Transverse colon (tissue), 4 donors: Measurements from ENCODE around the gene OR4K2. TPM values are rescaled to one million over a fixed set of nuclear protein-coding genes. Genes with fewer than 3 reads are reported as not detected.

Experiments used
- DNase-seq: peaks from one replicate; pipeline ENCODE4 v3.0.0-alpha.2; 2019
- H3K27ac ChIP-seq, 4 donors: fragments of 200-600 bp; sonication (generic); 2 replicates each; pipeline ENCODE4 v1.5.1; 2016 to 2018; ENCODE audit warnings: inconsistent platforms in 4 of 4
- H3K27me3 ChIP-seq: fragments of 200-600 bp; sonication (generic); 2 replicates; pipeline ENCODE4 v1.5.1; 2017; ENCODE audit warnings: inconsistent platforms
- H3K36me3 ChIP-seq, 4 donors: fragments of 200-600 bp; sonication (generic); 2 replicates each; pipeline ENCODE4 v1.5.1; 2017 to 2019; ENCODE audit warnings: inconsistent platforms in 4 of 4
- H3K4me1 ChIP-seq, 4 donors: fragments of 200-600 bp; sonication (generic); 2 replicates each; pipeline ENCODE4 v1.5.1; 2017 to 2020; ENCODE audit warnings: inconsistent platforms in 4 of 4
- H3K4me3 ChIP-seq, 4 donors: fragments of 200-600 bp; sonication (generic); 1 replicate in 1 of 4; 2 replicates in 3 of 4; pipeline versions ENCODE4 v1.5.1 to v1.6.1; 2017 to 2019; ENCODE audit warnings: inconsistent platforms in 4 of 4
- H3K9me3 ChIP-seq, 2 donors: fragments of 200-600 bp; sonication (generic); 2 replicates each; pipeline ENCODE4 v1.5.1; 2017 to 2019; ENCODE audit warnings: inconsistent platforms in 2 of 2
- EP300 ChIP-seq: sonication (generic); formaldehyde crosslinking; IDR thresholded peaks from one replicate; pipeline ENCODE4 v1.6.1; 2017; ENCODE audit warnings: antibody characterized with exemption, low read depth
- POLR2A ChIP-seq: fragments of 450-650 bp; IDR thresholded peaks from one replicate; pipeline ENCODE4 v1.6.1; 2016; ENCODE audit warnings: antibody characterized with exemption, mild to moderate bottlenecking, moderate library complexity
- POLR2AphosphoS5 ChIP-seq, 3 donors: sonication (generic); formaldehyde crosslinking; IDR thresholded peaks; one replicate each; pipeline ENCODE4 v1.6.1; 2016; ENCODE audit warnings: antibody characterized with exemption in 3 of 3
- WGBS, 2 donors: methylation state at CpG; one replicate each; pipeline ENCODE4 v1.1.5; 2018; ENCODE audit warnings: low coverage in 1 of 2; 5-methylcytosine and 5-hydroxymethylcytosine counted together
- in situ Hi-C, 4 donors: fragments of 200-750 bp; cut with MboI; loops; one replicate each; pipeline versions ENCODE4 v1.15.0 to v1.15.1; 2017; ENCODE audit warnings: low sequenced_read_pairs in 3 of 4, low pct_ligation_motif_present in 1 of 4, low pct_unique_long_range_greater_than_20kb in 1 of 4
- intact Hi-C: fragments of 100-400 bp; cut with DNase I; formaldehyde crosslinking; loops from one replicate; pipeline ENCODE4 v1.15.1; 2023; ENCODE audit warnings: low total_unique reads
- total RNA-seq, 4 donors: library from RNA; depleted of rRNA; stranded (reverse); fragments of >200 nt; gene quantifications; one replicate each; pipeline ENCODE4 v1.1.0, GENCODE V29; 2016
- TF ChIP-seq, protein P1 (sequence below), 5 experiments: fragments of 200-600 bp in 3 of 5; fragments of 450-650 bp in 2 of 5; sonication (generic) in 3 of 5; IDR thresholded peaks; 1 replicate in 2 of 5; 2 replicates in 3 of 5; pipeline ENCODE4 v1.5.1; 2016 to 2017; ENCODE audit warnings: antibody characterized with exemption in 5 of 5, inconsistent platforms in 3 of 5, mild to moderate bottlenecking in 2 of 5, moderate library complexity in 1 of 5

Gene OR4K2
- total RNA-seq, 4 donors from 2014 or later, result not detected

GRCh38 chr14:19900999-19901398 lies 26.1 kb downstream of the OR4K2 start:
- in situ Hi-C loops (no loop called here), intact Hi-C loops (no loop called here)
- no peak overlapping the region for H3K4me3 ChIP-seq
- DNase-seq, result no peak
- H3K27me3 ChIP-seq, result no peaks in the 10 kb centered on the region
- peaks cover 8 to 43% of the 10 kb centered on the region in 2 donors for H3K9me3 ChIP-seq
- 60% methylated on average over 3 of the region's 3 CpGs; no CpG with 5 or more reads in 1 of the 2 donors for WGBS, 2 donors
- TF ChIP-seq EP300, result no peak
- H3K36me3 ChIP-seq, result no peaks in the 10 kb centered on the region
- H3K4me1 ChIP-seq, result no peaks in the 10 kb centered on the region
- no peak overlapping the region for H3K27ac ChIP-seq

DNA sequence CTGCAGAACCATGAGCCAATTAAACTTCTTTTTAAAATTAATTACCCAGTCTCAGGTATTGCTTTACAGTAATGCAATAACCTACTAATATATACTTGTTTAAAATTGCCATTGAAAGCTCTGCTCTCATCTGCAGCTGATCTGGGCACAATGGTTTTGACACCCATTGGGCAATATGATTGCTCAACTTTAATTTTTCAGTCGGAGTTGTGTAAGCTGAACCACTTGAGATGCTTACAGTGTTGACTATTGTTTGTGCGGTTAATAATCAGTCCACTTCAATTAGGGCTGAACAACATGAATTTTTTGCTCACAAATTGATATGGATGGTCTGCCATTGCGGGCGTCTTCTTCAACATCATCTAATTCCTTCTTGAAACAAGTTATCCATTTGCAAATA lies 27.5 kb downstream of the OR4K2 start:
- Histone ChIP-seq H3K27me3 (no peaks in the 10 kb centered on the region), H3K4me1 (no peaks in the 10 kb centered on the region), H3K9me3 (peaks cover 0 to 30% of the 10 kb centered on the region in 2 donors), H3K4me3 (no peak overlapping the region), H3K27ac (no peak overlapping the region), H3K36me3 (no peaks in the 10 kb centered on the region)
- no peak for DNase-seq
- 50 to 84% methylated on average over 2 to 4 of the region's 4 CpGs for WGBS, 2 donors
- intact Hi-C loops, result no loop called here
- TF ChIP-seq EP300 (no peak), POLR2A (no peak), POLR2AphosphoS5 (IDR thresholded peaks at IDR 0.05) (no peak)
- TF ChIP-seq, protein P1, sequence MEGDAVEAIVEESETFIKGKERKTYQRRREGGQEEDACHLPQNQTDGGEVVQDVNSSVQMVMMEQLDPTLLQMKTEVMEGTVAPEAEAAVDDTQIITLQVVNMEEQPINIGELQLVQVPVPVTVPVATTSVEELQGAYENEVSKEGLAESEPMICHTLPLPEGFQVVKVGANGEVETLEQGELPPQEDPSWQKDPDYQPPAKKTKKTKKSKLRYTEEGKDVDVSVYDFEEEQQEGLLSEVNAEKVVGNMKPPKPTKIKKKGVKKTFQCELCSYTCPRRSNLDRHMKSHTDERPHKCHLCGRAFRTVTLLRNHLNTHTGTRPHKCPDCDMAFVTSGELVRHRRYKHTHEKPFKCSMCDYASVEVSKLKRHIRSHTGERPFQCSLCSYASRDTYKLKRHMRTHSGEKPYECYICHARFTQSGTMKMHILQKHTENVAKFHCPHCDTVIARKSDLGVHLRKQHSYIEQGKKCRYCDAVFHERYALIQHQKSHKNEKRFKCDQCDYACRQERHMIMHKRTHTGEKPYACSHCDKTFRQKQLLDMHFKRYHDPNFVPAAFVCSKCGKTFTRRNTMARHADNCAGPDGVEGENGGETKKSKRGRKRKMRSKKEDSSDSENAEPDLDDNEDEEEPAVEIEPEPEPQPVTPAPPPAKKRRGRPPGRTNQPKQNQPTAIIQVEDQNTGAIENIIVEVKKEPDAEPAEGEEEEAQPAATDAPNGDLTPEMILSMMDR (IDR thresholded peaks at IDR 0.05), result no peak
- in situ Hi-C loops, result no loop called here

DNA sequence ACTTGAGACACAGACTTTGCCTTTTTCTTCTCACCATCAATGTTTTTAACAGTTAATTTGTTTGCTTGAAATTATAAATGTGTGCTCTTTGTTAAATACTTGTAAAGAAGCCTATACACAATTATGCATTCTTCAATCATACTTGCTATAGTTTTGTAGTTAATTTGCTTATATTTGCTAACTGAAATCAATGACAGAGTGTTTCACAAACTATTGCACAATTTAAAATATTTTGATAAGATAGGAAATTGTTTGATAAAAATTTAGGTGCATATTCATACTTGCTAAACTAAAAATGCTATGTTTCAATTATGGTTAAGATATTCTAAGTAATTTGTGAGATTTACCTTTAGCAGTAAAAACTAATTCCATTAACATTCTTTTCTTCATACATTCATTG lies 31.7 kb downstream of the OR4K2 start:
- TF ChIP-seq, protein P1 (IDR thresholded peaks at IDR 0.05), result no peak
- no peak for TF ChIP-seq EP300
- no peak for TF ChIP-seq POLR2AphosphoS5 (IDR thresholded peaks at IDR 0.05)
- TF ChIP-seq POLR2A, result no peak
- H3K4me1 ChIP-seq, result no peaks in the 10 kb centered on the region
- peaks cover 0 to 24% of the 10 kb centered on the region in 2 donors for H3K9me3 ChIP-seq
- DNase-seq, result no peak
- no peak overlapping the region for H3K4me3 ChIP-seq
- no peaks in the 10 kb centered on the region for H3K27me3 ChIP-seq
- no peaks in the 10 kb centered on the region for H3K36me3 ChIP-seq
- no peak overlapping the region for H3K27ac ChIP-seq
- in situ Hi-C loops (no loop called here), intact Hi-C loops (no loop called here)

DNA sequence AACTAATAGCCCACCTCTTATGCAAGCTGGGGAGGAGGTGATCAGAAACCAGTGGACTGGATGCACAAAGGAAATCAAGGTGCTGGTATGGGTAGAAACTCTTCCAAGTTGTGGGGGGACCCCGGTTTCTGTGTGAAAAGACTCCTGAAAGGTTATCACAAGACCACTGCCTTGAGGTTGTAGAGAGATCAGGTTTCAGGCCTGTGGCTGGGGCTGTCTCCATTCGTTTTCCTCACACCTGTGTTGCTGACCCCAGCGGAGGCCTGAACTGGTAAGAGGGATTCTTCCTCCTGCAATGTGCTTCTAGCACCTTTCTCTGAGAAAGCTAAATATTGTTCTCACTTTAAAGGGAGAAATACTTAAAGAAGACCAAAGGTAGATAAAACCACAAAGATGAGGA lies 36.2 kb downstream of the OR4K2 start:
- TF ChIP-seq EP300 (no peak), POLR2AphosphoS5 (IDR thresholded peaks at IDR 0.05) (no peak), POLR2A (no peak)
- TF ChIP-seq, protein P1 (IDR thresholded peaks at IDR 0.05), result no peak
- Histone ChIP-seq H3K4me1 (no peaks in the 10 kb centered on the region), H3K27me3 (no peaks in the 10 kb centered on the region), H3K36me3 (no peaks in the 10 kb centered on the region), H3K4me3 (no peak overlapping the region), H3K27ac (no peak overlapping the region), H3K9me3 (peaks cover 0 to 17% of the 10 kb centered on the region in 2 donors)
- DNase-seq, result no peak
- in situ Hi-C loops (no loop called here), intact Hi-C loops (no loop called here)
- 67% methylated on average over 3 of the region's 3 CpGs; no CpG with 5 or more reads in 1 of the 2 donors for WGBS, 2 donors

- Histone ChIP-seq H3K4me3 (no peak overlapping the region), H3K9me3 (peaks cover 0 to 13% of the 10 kb centered on the region in 2 donors), H3K4me1 (no peaks in the 10 kb centered on the region), H3K27me3 (no peaks in the 10 kb centered on the region), H3K27ac (no peak overlapping the region), H3K36me3 (no peaks in the 10 kb centered on the region)
- TF ChIP-seq EP300 (no peak), POLR2A (no peak), POLR2AphosphoS5 (IDR thresholded peaks at IDR 0.05) (no peak)
- TF ChIP-seq, protein P1 (IDR thresholded peaks at IDR 0.05), result no peak
- intact Hi-C loops, result no loop called here
- in situ Hi-C loops, result no loop called here
- 58 to 69% methylated on average over 3 of the region's 3 CpGs for WGBS, 2 donors
- no peak for DNase-seq
Measured at GRCh38 chr14:19917243-19917642, 42.3 kb downstream of the OR4K2 start.
